ENCODE data around the gene CCDC97.
A peak's percentile ranks its signal among the peaks of the same experiment; 100 is the strongest.

The CCDC97 gene

DNA sequence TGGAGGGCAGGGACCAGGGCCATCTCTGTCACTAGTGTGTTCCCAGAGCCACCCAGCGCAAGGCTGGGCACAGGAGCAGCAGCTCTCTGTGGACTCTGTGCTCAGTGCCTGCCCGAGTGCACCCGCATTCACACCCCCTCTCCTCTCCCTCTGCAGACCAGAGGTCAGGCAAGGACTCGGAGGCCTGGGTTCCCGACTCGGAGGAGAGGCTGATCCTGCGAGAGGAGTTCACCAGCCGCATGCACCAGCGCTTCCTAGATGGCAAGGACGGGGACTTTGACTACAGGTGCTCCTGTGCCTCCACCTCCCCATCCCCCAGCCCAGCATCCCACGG, 10.2 kb downstream of the CCDC97 start:
- DNase-seq (ENCODE audit: low read depth), result no peak

DNA sequence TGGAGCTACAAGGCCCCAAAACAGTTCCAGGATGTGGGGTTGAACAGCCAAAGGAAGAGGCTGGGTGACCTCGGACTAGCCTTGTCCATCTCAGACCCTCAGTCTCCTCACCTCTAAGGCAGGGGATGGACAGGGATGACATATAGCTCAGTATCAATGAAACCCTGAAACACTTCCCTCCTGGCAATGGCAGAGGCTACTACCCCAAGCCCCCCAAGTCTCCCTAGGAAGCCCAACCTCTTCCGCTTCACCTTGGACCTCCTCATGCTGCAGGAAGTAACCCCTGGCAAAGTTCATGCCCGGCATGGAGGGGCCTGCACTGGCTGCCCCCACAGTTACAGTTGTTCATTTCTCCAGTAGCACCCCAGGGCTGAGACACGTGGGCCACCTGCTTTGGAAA, 10.6 kb downstream of the CCDC97 start:
- no peak for DNase-seq (ENCODE audit: low read depth)

DNA sequence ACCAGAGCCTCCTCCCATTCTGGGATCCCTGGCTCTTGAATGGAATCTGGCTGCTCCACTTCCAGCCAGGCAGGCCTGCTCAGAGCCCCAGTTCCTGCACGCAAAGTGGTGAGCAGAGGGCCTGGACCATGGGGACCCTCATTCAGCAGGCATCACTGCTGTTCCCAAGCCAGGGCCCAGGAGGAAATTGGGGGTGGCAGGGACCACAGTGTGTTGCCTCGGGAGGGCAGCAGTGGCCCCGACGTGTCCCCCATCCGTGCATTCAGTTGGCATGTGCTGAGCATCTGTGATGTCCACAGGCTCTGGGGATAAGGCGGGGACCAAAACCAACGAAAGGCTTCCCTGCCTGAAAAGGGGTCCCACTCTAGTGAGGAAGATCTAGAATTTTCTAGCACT, 11.2 kb downstream of the CCDC97 start:
- no peak for DNase-seq (ENCODE audit: low read depth)

DNA sequence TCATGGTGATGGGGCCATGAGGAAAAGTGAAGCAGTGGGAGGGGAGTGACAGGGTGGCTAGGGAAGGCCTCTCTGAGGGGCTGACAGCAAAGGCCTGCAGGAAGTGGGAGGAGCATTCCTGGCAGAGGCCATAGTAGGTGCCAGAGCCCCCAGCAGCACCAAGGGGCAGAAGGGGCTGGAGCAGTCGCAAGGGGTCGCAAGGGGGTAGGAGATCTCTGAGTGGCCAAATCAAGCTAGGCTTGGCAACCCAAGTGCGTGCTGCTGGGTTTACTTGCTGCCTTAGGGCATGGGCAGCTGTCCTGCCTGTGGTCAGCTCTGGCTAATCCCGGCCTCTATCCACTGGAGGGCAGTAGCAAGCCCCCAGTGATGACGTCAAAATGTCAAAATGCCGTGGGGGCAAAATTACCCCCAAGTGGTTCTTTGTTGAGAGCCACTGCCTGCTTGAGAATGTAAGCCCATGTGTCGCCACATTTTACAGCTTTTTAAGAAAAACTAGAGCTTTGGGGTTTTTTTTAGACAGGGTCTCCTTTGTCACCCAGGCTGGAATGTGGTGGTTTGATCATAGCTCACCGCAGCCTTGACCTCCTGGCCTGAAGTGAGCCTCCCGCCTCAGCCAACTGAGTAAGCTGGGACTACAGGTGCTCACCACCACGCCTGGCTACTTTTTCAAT, 11.8 kb downstream of the CCDC97 start:
- no peak for DNase-seq (ENCODE audit: low read depth)

DNA sequence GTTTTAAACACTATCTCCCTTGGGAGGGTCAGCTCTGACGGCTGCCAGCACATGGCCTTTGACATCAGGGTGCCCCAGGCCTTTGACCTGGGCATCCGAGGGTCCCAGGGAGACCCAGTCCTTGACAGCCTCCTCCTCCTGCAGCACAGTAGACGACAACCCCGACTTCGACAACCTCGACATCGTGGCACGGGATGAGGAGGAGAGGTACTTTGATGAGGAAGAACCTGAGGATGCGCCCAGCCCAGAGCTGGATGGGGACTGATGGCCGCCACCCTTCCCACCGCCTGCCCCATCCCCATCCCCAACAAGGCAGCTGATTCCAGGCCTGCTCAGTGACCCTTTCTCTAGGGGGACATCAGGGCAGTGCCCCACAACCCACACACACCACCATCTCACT, 12.5 kb downstream of the CCDC97 start:
- DNase-seq (ENCODE audit: low read depth), result no peak

DNA sequence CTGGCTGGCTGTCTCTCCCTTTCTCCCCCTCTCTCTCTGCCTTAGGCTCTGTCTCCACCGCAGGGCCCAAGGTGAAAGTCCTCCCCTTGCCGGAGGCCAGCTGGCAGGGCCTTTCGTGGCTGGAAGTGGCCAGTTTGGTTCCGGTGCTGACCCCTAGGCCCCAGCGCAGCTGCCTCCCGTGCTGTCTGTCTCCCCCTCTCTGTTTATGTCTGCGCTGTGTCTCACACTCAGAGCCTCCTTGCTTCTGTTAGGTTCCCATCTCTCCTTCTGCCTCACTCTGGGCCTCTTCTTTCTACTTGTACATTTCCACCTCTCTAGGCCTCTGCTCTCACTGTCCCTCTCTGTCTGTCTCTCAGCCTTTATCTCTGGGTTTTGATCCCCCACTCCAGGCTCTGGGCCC, 13.1 kb downstream of the CCDC97 start:
- DNase-seq (ENCODE audit: low read depth), result no peak

DNA sequence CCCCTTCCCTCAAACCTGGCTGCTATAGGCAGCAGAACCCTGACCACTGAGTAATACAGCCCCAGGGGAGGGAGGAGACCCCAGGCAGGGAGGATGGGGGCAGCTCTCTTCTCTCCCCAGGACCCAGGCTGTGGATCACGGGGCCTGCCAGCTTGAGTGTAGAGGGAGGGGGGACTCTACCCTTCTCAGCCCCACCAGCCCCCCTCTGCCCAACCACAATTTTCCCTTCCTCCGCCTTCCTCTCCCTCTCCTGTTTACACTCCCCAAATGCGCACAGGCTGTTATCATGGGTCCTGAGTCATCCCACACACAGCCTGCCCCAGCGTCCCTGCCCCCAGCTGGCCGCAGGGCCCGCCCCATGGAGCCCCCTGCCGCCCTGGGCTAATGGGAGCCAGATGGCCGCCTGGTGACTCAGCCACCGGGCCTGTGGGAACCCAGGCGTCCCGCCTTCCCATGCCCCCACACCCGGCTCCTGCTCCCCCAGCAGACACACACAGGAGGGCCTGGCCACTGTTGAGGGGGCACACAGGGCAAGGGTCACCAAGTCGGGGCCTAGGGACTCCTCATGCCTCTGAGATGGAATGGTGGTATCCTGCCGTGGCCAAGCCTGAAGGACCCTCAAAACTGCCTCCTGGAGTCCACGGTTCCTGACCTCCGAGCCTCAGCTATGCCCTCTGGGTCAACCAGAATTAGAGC, 13.6 kb downstream of the CCDC97 start:
- DNase-seq (ENCODE audit: low read depth), result peak; percentile 85

DNA sequence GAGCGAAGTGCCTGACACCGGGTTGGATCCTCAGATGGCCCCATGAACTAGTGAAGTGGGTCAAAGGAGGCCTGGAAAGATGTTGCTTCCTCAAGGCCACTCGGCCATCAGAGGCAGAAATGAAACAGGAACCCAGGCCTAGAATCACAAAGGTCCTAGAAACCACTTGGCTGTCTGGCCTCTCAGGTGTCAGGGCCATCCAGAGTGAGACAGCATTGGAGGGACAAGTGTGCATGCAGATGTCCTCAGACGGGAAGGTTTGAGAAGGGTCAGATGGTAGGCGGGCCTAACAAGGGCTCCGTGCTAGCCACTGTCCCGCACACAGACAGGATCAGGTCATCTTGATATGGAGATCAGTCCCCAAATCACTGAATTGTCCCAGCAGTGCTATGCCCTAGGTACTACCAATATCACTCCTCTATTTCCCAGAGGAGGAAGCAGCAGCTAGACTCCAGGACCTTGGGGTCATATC, 14.3 kb downstream of the CCDC97 start:
- DNase-seq (ENCODE audit: low read depth), result no peak

DNA sequence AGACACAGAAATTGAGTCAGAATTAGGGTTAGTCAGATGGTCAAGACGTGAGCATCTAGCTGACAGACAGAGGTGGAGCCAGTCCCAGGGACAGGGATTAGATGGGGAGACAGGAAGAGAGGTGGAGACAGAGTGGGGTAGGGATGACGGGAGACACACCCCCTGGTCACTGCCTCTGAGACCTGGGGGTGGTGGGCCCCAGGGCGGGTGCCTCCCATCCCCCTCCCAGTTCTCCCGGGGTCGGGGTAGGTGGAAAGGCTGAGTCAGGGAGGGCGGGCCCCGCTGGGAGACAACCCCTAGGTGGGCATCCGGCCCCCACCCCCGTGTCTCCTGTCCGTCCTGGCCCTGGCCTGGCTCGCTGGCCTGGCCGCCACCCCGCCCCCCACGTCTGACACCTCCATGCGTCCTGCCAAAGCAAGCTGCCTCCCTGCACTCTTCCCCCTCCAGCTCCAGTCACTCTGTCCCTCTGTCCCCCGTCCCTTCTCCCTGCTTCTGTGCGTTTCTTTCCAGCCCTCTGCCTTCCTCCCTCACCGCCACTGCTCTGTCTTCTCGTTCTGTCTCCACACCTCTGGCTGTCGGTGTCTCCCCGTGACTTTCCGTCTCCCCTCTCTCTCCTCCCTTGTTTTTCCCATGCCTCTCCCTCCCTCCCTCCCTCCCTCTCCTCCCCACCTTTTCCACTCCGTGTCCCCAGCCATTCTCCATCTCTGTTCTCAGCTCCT, 15.1 kb downstream of the CCDC97 start:
- DNase-seq (ENCODE audit: low read depth), result no peak

DNA sequence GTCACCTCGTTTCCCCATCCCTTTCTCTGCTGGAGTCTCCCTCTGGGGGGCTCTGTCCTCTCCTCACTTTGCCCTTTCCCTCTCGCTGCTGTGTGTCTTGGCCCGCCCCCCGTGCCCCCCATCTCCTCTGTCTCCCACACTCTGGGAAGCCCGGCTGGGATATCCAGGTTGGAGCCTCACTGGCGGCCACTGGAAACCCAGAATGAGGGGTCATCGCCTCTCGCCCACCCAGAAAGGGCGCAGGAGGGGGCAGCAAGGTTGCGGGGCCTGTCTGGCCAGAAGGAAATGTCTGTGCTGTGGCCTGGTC, 15.6 kb downstream of the CCDC97 start:
- no peak for DNase-seq (ENCODE audit: low read depth)

DNA sequence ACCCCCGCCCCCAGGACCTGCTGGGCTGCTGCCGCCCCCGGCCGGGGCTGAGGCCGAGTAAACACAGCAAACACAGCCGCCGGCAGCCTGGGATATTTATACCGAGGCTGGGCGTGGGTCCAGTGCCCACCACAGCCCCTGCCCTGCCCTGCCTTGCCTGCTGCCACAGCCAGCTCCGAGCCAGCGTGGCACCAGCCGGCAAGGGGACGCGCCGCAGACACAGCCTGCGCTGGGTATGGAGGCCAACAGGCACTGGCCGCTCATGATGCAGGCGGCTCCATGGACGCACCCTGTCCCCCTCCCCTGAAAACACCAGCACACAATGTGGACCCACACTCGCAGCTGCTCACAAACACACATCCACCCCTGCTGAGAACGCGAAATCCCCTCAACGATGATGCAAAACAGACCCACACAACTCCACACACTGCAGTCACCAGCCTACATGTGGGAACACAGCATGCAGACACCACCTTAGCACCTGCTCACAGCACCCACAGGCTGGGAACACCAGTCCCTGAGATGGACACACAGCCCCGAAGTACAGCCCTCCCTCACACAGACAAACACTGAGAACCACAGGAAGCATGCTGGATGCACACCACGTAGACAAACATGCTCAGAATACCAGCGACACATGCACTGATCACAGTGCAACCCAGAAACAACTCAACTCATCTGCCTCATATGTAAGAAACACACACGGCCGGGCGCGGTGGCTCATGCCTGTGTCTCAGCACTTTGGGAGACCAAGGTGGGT, 16.2 kb downstream of the CCDC97 start:
- DNase-seq (ENCODE audit: low read depth), result no peak

DNA sequence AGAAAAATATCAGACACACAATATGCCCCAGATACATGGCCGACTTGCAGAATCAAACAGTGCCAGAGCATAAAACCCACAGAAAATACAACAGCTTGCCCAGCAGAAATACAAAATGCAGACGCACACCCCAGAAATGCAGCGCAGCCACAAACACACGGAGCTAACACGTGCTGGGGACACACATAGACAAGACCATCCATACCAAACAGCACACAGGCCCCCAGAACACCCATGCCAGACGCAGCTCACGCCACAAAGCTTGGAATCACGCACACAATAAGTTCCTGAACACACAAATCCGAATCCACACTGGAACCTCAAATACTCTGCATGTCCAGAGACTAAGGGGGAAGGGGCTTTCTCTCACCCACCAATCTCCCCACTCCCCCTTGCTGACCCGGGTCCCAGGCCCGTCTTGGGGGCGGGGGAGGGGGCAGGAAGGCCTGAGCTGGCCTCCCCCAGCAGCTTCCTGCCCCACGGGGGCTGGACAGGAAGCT, 17.2 kb downstream of the CCDC97 start:
- DNase-seq (ENCODE audit: low read depth), result no peak

DNA sequence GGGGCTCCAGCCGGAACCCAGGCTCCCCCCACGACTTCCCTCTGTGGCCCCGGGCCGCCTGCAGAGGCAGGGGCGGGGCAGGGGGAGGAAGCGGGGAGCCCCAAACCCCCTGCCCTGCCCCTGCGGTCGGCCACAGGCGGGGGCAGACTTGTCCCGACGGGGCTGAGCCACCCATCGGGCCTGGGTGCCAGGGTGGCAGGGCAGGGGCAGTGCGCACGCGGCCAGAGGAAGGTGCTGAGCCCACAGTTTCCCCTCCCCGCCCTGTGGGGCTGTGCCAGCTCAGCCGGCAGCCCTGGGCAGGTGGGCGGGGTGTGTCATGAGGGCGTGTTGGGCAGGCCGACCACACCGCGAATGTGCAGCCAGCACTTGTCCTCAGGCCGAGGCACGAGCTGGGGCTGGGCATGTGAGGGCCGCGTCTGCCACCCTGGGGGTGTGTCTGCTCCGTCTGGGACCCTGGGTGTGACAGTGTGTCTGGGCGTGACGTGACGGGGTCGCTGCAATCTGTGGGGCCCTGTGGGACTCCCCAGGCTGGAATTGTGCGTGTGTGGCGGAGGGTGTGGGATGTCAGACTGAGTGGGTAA, 17.7 kb downstream of the CCDC97 start:
- DNase-seq (ENCODE audit: low read depth), result no peak

DNA sequence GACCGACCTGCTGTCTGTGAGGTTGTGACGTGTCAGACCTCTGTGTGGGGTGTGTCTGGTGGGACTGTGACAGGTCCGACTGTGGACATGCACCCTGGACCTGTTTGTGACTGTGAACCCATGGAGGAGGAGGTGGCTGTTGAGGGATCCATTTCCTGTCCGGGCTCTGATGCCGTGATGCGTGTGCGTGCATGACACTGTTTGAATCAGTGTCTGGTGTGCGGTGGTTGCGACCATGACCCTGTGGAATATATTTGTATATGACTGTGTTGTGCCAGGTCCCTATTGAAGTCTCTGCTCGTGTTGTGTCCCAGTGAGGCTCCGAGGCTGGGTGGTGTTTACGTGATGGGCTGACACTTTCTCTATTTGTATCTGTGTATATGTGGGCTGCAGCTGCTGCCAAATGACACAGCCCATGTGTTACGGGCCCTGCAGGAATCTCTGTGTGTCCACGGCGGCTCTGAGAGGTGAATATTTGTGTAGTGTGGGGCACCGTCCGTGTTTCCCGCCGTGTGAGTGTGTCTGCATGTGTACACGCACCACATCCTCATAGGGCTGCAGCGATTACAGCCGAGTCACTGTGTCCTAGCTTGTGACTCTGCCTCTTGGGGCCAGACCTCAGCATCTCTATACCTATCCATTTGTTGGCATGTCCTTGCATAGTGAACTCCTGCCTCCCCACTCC, 18.3 kb downstream of the CCDC97 start:
- no peak for DNase-seq (ENCODE audit: low read depth)

DNA sequence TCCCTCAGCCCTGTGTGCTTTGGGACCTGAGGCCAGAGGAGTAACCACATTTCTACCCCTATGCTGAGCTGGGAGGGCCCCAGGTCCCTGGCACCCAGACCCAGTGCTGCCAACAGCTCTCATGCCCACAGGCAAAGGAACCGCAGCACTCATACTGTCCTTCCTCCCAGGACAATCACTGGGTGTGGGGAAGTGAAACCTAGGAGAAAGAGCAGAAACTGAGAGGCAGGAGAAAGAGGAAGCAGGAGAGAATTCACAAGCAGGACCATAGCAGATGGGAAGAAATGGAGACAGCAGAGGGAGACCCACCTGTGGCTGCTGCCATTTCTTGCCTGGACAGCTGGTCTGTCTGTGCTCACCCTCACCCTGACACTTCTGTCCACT, 18.9 kb downstream of the CCDC97 start:
- DNase-seq (ENCODE audit: low read depth), result no peak

DNA sequence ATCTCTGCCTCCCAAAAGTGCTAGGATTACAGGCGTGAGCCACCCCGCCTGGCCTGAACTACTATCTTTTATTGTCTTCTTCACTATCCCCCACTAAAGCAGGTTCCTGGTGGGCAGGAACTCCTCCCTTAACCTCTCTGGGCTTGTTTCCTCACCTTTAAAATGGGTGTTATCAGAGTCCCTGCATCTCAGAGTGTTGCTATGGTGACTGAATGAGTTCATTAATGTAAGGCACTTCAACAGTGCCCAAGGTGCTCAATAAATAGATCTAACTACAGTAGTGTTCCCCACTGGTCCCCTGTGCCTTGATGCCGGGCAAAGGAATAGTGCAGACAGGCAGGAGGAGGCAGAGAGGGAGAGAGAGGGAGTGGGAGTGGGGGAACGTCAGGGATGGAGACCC, 20.5 kb downstream of the CCDC97 start:
- no peak for DNase-seq (ENCODE audit: low read depth)

DNA sequence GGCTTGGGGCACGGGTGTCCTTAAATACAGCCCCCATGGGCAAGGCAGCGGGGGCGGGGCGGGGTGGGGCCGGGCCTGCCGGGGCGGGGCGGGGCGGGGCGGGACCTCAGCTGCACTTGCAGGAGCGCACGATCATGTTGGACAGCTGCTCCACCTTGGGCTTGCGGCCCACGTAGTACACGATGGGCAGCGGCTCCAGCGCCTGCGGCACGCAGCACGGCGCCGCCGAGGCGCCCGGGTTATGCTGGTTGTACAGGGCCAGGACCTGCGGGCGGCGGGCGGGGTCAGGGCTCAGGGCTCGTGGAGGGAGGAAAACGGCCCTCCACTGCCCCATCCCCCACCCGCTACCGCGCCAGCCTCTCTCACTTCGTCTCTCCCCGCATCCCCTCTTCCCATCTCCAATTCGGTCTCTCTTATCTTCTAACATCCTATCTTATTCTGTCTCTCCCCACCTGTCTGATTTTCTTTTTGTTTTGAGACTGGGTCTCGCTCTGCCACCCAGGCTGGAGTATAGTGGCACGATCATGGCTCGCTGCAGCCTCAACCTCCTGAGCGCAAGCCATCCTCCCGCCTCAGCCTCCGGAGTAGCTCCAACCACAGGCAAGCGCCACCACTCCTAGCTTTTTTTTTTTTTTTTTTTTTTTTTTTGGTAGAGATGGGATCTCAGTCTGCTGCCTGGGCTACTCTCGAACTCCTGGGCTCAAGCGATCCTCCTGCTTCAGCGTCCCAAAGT, 21.1 kb downstream of the CCDC97 start:
- DNase-seq (ENCODE audit: low read depth), result no peak

DNA sequence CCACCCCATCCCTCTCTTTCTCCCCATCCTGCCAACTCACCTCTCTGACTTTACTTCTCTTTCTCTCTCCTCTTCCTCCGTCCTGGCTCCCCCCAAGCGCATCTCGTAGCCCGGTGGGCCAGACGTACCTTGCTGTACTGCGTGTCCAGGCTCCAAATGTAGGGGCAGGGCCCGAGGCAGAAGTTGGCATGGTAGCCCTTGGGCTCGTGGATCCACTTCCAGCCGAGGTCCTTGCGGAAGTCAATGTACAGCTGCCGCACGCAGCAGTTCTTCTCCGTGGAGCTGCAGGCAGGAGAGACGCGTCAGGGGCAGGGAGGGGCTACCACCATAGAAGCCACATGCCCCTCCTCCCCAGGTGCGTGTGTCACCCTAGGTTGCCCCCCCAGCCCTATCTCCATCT, 22.0 kb downstream of the CCDC97 start:
- no peak for DNase-seq (ENCODE audit: low read depth)

DNA sequence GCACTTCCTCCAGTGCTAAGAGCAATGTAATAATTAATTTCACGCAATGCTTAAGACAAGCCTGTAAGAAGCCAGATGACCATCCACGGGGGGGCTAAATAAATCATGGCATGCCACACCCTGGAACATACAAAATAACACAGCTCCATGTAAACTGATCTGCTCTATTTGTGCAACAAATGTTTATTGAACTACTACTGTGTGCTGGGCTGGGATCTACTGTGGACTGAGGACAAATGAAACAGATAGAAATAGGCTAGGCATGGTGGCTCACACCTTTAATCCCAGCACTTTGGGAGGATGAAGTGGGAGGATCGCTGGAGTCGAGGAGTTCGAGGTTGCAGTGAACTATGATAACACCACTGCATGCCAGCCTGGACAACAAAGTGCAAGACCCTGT, 22.5 kb downstream of the CCDC97 start:
- no peak for DNase-seq (ENCODE audit: low read depth)

DNA sequence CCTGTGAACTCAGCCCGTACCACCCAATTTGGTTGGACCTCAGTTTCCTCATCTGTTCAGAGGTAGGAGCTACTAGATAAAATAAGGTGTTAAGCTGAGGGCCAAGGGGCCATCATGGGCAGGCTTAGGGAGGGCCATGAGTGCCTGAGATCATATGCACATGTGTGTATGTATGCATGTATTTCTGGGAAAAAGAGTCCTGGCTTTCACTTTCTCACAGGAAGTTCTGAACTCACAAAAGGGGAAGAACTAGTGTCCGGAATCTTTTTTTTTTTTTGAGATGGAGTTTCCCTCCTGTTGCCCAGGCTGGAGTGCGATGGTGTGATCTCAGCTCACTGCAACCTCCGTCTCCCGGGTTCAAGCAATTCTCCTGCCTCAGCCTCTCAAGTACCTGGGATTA, 24.8 kb downstream of the CCDC97 start:
- no peak for DNase-seq (ENCODE audit: low read depth)

DNA sequence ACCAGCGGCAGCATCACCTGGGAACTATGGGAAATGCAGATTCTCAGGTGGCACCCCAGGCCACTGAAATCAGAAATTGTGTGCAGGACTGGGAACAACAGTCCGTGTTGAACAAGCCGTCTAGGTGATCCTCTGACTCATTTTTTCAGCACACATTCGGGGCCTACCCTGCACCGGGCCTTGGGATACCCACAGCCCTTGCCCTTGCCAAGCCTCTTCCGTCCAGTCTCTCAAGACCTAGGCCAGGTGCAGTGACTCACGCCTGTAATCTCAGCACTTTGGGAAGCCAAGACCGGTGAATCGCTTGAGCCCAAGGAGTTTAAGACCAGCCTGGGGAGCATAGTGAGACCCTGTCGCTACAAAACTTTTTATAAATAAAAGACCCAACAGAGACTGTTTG, 25.5 kb downstream of the CCDC97 start:
- DNase-seq (ENCODE audit: low read depth), result no peak
